Fibroblast of pulmonary artery (primary cell): ENCODE measurements around the gene SORCS2.

ENCODE experiments used
- DNase-seq: peaks from one replicate; pipeline ENCODE4 v3.0.0-alpha.2; 2010; ENCODE audit warnings: low read depth
- H3K4me3 ChIP-seq: replicated peaks from 2 replicates; pipeline ENCODE4 v1.5.1; 2011; ENCODE audit warnings: low read depth, mild to moderate bottlenecking, control low read depth, low read length, moderate library complexity
- TF ChIP-seq, protein P1 (sequence below): IDR thresholded peaks from 2 replicates; pipeline ENCODE4 v1.5.1; 2011; ENCODE audit warnings: mild to moderate bottlenecking, control low read depth, low read length, inconsistent platforms; ENCODE audit errors: missing control alignments

The SORCS2 gene

DNA sequence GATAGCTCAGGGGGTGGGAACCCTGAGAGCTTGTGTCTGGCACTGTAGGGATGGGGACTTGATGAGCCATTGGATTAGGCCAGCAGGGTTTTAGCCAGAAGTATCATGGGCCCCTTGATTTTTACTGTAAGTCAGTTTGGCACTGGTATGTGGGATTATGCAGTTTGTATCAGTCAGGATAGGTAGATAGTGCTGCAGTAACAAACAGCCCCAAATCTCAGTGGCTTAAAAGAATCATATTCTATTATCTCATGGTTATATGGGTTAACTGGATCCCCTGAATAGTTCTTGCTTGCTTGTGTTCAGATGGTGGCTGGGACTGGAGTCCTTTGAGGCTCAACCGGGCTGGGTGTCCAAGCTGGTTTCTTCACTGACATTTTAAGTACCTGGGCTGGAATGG is 56.5 kb downstream of the SORCS2 start:
- no peak for DNase-seq
- TF ChIP-seq, protein P1, sequence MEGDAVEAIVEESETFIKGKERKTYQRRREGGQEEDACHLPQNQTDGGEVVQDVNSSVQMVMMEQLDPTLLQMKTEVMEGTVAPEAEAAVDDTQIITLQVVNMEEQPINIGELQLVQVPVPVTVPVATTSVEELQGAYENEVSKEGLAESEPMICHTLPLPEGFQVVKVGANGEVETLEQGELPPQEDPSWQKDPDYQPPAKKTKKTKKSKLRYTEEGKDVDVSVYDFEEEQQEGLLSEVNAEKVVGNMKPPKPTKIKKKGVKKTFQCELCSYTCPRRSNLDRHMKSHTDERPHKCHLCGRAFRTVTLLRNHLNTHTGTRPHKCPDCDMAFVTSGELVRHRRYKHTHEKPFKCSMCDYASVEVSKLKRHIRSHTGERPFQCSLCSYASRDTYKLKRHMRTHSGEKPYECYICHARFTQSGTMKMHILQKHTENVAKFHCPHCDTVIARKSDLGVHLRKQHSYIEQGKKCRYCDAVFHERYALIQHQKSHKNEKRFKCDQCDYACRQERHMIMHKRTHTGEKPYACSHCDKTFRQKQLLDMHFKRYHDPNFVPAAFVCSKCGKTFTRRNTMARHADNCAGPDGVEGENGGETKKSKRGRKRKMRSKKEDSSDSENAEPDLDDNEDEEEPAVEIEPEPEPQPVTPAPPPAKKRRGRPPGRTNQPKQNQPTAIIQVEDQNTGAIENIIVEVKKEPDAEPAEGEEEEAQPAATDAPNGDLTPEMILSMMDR: no peak
- no peak overlapping the region for H3K4me3 ChIP-seq

DNA sequence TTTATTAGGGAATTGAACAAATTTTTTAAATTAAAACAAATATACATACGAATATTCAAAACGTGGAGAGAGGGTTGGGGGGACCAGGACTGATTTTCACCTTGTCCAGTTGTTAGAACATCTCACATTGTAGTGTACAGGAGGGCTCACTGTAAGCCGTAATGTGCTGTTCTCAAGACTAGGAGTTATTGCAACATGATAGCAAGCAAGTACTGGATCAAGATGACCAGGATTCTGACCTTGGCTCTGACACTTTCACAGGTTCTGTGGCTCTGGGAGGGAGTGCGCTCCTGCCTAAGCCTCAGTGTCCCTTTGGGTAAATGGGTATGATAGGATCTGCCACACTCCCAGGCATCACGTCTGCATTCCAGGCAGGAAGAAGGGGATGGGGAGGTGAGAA is 59.0 kb downstream of the SORCS2 start:
- TF ChIP-seq, protein P1: no peak
- no peak for DNase-seq
- no peak overlapping the region for H3K4me3 ChIP-seq

DNA sequence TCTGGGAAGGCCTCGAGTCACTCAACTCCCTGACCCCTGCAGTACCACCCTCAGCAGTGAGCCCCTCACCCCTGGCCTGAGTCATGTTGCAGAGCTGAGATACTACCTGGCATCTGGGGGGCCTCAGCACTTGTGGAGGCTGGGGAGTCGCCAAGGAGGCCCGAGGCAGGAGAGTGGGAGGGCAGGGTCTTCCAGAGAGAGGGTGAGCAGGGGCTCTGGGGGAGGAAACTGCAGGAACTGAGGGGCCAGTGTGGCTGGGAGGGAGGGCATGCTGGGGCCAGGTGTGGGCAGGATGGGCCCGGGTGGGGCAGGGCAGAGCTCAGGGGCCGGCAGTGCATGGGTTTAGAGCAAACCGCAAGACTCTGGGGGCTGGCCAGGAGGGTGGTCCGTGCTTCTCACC is 59.7 kb downstream of the SORCS2 start:
- H3K4me3 ChIP-seq: no peak overlapping the region
- no peak for DNase-seq
- TF ChIP-seq, protein P1: no peak

DNA sequence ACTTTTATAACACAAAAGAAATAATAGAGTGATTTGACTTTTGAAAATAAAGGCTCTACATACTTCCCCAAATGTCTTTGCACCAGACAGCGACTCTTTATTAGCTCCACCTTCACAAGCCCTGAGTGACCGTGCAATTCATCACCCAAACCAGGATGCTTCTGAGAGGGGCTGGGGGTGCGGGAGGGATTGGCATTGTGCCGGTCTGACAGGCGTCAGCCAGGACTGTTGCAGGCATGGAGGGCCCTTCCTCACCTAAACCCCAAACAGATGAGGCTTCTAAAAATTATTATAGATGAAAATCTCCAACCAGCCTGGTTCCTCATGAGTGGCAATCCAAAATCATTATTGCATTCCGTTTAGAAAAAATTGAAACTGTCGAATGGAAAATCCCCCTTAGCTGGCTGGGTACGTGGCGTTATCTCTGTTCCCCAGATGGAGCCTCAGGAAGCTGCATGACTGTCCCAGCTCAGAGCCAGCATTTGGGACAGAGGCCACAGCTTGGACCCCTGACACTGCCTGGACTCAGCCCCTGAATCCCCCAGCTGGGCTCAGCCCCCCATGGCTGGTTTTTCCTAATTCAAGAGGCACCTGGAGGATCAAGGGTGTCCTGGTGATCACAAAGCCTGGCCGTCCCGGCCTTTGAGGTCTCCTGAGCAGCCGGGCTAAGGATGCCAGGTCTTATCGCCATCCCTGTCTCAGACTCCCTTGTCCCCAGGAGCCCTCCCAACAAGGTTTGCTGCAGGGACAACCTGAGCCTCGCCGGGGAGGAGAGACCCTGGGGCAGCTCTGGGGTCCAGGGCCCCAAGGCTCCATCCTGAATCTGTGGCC is 60.4 kb downstream of the SORCS2 start:
- no peak for DNase-seq
- H3K4me3 ChIP-seq: no peak overlapping the region
- TF ChIP-seq, protein P1: no peak

DNA sequence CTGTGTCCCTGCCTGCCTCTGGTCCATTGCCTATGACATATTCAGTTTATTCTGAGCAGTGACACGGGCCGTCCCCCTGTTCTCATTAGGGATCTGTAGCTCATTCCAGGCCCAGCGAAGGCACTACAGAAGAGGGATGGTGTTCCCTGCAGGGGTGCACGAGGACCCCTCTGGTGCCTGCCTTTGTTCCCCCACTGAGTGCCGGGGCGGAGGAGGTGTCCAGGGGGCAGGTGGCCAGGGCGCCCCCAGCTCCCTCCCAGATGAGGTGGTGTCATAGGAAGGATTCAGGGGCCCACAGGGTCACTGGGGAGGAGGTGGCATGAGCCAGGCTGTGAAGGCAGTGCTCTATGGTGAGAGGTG is 61.0 kb downstream of the SORCS2 start:
- DNase-seq: no peak
- no peak overlapping the region for H3K4me3 ChIP-seq
- TF ChIP-seq, protein P1: no peak

DNA sequence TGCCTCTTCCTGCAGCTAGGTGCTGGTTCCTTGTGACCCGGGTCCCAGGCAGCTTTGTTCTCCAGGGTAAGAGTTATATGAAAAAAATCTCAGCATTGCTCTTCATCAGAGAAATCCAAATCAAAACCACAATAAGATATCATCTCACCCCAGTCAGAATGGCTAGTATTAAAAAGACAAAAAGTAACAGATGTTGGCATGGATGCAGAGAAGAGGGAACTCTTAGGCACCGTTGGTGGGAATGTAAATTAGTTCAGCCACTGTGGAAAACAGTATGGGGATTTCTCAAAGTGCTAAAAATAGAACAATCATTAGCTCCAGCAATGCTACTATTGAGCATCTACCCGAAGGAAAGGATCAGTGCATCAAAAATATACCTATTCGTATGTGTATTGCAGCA is 61.5 kb downstream of the SORCS2 start:
- DNase-seq: no peak
- H3K4me3 ChIP-seq: no peak overlapping the region
- TF ChIP-seq, protein P1: no peak
